Measurements from ENCODE around the gene MLH1.

GRCh38 chr3:37024092-37024491 is 30.8 kb downstream of the MLH1 start:
- peak in 2 of 3 experiments; percentile 13 to 38 for TF ChIP-seq CTCF (IDR thresholded peaks at IDR 0.05)
- TF ChIP-seq POLR2AphosphoS5 (IDR thresholded peaks at IDR 0.05; ENCODE audit: insufficient read depth in 1 of 2, low read depth in 1 of 2), result no peak
